Measurements from ENCODE around the gene NDRG4. TPM values are rescaled to one million over a fixed set of nuclear protein-coding genes. Genes with fewer than 3 reads are reported as not detected.

Gene NDRG4
- total RNA-seq, 3 donors from 2014 or later: 3.7 to 35.0 (median 5.6) TPM

GRCh38 chr16:58510776-58511628 is 11.1 kb downstream of the NDRG4 start:
- intact Hi-C loops (cut with DNase I; ENCODE audit: low total_unique reads): loop anchor here (1.0 kb wide), 1 partner anchor 13 kb away; no protein-coding TSS in a partner anchor
- H3K4me3 ChIP-seq: no peak overlapping the region
- no peaks in the 10 kb centered on the region for H3K36me3 ChIP-seq
- no peak overlapping the region for H3K27ac ChIP-seq
- TF ChIP-seq CTCF (IDR thresholded peaks at IDR 0.05): no peak
- no peak for TF ChIP-seq POLR2AphosphoS5 (IDR thresholded peaks at IDR 0.05)
- TF ChIP-seq POLR2A (IDR thresholded peaks at IDR 0.05): no peak
- H3K4me1 ChIP-seq: no peaks in the 10 kb centered on the region
- no peak for DNase-seq (ENCODE audit: low spot score in 2 of 2)
- no peaks in the 10 kb centered on the region for H3K9me3 ChIP-seq
- no peaks in the 10 kb centered on the region for H3K27me3 ChIP-seq

- Histone ChIP-seq H3K4me3 (no peak overlapping the region), H3K27ac (no peak overlapping the region), H3K36me3 (no peaks in the 10 kb centered on the region), H3K4me1 (no peaks in the 10 kb centered on the region), H3K27me3 (no peaks in the 10 kb centered on the region), H3K9me3 (no peaks in the 10 kb centered on the region)
- DNase-seq (ENCODE audit: low spot score in 2 of 2): peak in 1 of 2 donors; percentile 74
- no peak for TF ChIP-seq POLR2A (IDR thresholded peaks at IDR 0.05)
- TF ChIP-seq CTCF (IDR thresholded peaks at IDR 0.05): peak; percentile 47 to 54 (median 51)
- intact Hi-C loops (cut with DNase I; ENCODE audit: low total_unique reads): no loop called here
Measured at GRCh38 chr16:58511933-58512815, 12.2 kb downstream of the NDRG4 start.

GRCh38 chr16:58513874-58514273 is 13.9 kb downstream of the NDRG4 start:
- peaks cover 3% of the 10 kb centered on the region for H3K36me3 ChIP-seq
- H3K27ac ChIP-seq: no peak overlapping the region
- H3K9me3 ChIP-seq: no peaks in the 10 kb centered on the region
- H3K4me1 ChIP-seq: no peaks in the 10 kb centered on the region
- intact Hi-C loops (cut with DNase I; ENCODE audit: low total_unique reads): no loop called here
- no peak for DNase-seq (ENCODE audit: low spot score in 2 of 2)
- no peak for TF ChIP-seq POLR2AphosphoS5 (IDR thresholded peaks at IDR 0.05)
- no peak for TF ChIP-seq CTCF (IDR thresholded peaks at IDR 0.05)
- TF ChIP-seq POLR2A (IDR thresholded peaks at IDR 0.05): no peak
- no peaks in the 10 kb centered on the region for H3K27me3 ChIP-seq
- H3K4me3 ChIP-seq: no peak overlapping the region

GRCh38 chr16:58515125-58515870 is 15.4 kb downstream of the NDRG4 start, which contains the start of gene SETD6:
SETD6 (plus strand) TSS chr16:58515517; CDS start chr16:58515538, 21 bp downstream.
- peak; percentile 82 to 86 for DNase-seq (ENCODE audit: low spot score in 2 of 2)
- Histone ChIP-seq H3K4me1 (no peaks in the 10 kb centered on the region), H3K27me3 (no peaks in the 10 kb centered on the region), H3K36me3 (peaks cover 3% of the 10 kb centered on the region), H3K9me3 (no peaks in the 10 kb centered on the region), H3K27ac (peak within 1 kb of the TSS; percentile 72 to 77), H3K4me3 (peak within 1 kb of the TSS; percentile 73 to 92 (median 82))
- intact Hi-C loops (cut with DNase I; ENCODE audit: low total_unique reads): no loop called here
- TF ChIP-seq POLR2AphosphoS5 (IDR thresholded peaks at IDR 0.05): peak in 2 of 3 donors; percentile 12 to 25
- TF ChIP-seq POLR2A (IDR thresholded peaks at IDR 0.05): no peak
- TF ChIP-seq CTCF (IDR thresholded peaks at IDR 0.05): peak; percentile 21 to 36 (median 29)
